Stimulated activated CD4-positive, alpha-beta T cell treated with anti-CD3 and anti-CD28 coated beads, Interleukin-2, amount 100 ng/mL, for 24 hours (primary cell): Measurements from ENCODE around the gene TMEM167B.
"Not testable (repeated sequence)": the region's sequence is repeated elsewhere in the genome, so short reads cannot be mapped to it uniquely, and the experiment has no call there.

Experiments
- DNase-seq, 2 donors: peaks; one replicate each; pipeline ENCODE4 v3.0.0-alpha.2; 2020

Gene TMEM167B

GRCh38 chr1:109115685-109116084 is 25.1 kb downstream of the TMEM167B start:
- DNase-seq = peak in 1 of 2 donors; percentile 29

- DNase-seq = no peak
Observed at GRCh38 chr1:109116286-109116685, 25.7 kb downstream of the TMEM167B start.

- DNase-seq = no peak
Observed at GRCh38 chr1:109118089-109118488, 27.5 kb downstream of the TMEM167B start.

- no peak for DNase-seq
Observed at GRCh38 chr1:109120356-109120755, 29.8 kb downstream of the TMEM167B start.

GRCh38 chr1:109131059-109131458 is 40.5 kb downstream of the TMEM167B start:
- DNase-seq = no peak

- DNase-seq = no peak
Observed at GRCh38 chr1:109131800-109132199, 41.2 kb downstream of the TMEM167B start.

GRCh38 chr1:109133002-109133706 is 42.6 kb downstream of the TMEM167B start:
- DNase-seq = no peak

GRCh38 chr1:109133815-109134214 is 43.3 kb downstream of the TMEM167B start:
- peak in 1 of 2 donors; percentile 20 for DNase-seq

GRCh38 chr1:109134423-109134822 is 43.9 kb downstream of the TMEM167B start:
- DNase-seq = peak in 1 of 2 donors; percentile 2

GRCh38 chr1:109135940-109136339 is 45.4 kb downstream of the TMEM167B start:
- no peak for DNase-seq

- DNase-seq = no peak
Observed at GRCh38 chr1:109136766-109137165, 46.2 kb downstream of the TMEM167B start.

GRCh38 chr1:109137958-109138357 is 47.4 kb downstream of the TMEM167B start:
- no peak for DNase-seq

- no peak for DNase-seq
Observed at GRCh38 chr1:109138358-109138757, 47.8 kb downstream of the TMEM167B start.

GRCh38 chr1:109140392-109140791 is 49.8 kb downstream of the TMEM167B start:
- DNase-seq = no peak

- no peak for DNase-seq
Observed at GRCh38 chr1:109142260-109142659, 51.7 kb downstream of the TMEM167B start.

GRCh38 chr1:109142725-109143124 is 52.2 kb downstream of the TMEM167B start:
- not testable (repeated sequence) for DNase-seq
